ENCODE results near the gene CHRNB4.

The CHRNB4 gene

GRCh38 chr15:78668987-78669386 lies 28.0 kb upstream of the CHRNB4 start:
- DNase-seq, result no peak

GRCh38 chr15:78667578-78668236 lies 26.7 kb upstream of the CHRNB4 start:
- DNase-seq, result no peak

- DNase-seq, result no peak
Measured at GRCh38 chr15:78666010-78666409, 25.0 kb upstream of the CHRNB4 start.

- DNase-seq, result no peak
Measured at GRCh38 chr15:78663703-78664102, 22.7 kb upstream of the CHRNB4 start.

- no peak for DNase-seq
Measured at GRCh38 chr15:78662028-78662427, 21.0 kb upstream of the CHRNB4 start.

GRCh38 chr15:78661001-78661400 lies 20.0 kb upstream of the CHRNB4 start:
- no peak for DNase-seq

GRCh38 chr15:78660584-78660983 lies 19.6 kb upstream of the CHRNB4 start:
- no peak for DNase-seq

- no peak for DNase-seq
Measured at GRCh38 chr15:78658823-78659222, 17.8 kb upstream of the CHRNB4 start.

GRCh38 chr15:78654272-78654671 lies 13.3 kb upstream of the CHRNB4 start:
- DNase-seq, result no peak

- no peak for DNase-seq
Measured at GRCh38 chr15:78651930-78652615, 11.1 kb upstream of the CHRNB4 start.

- no peak for DNase-seq
Measured at GRCh38 chr15:78651007-78651406, 10.0 kb upstream of the CHRNB4 start.

- no peak for DNase-seq
Measured at GRCh38 chr15:78650022-78650421, 9.0 kb upstream of the CHRNB4 start.

GRCh38 chr15:78645009-78645408 lies 4.0 kb upstream of the CHRNB4 start:
- no peak for DNase-seq

- no peak for DNase-seq
Measured at GRCh38 chr15:78642331-78642730, 1.3 kb upstream of the CHRNB4 start.

GRCh38 chr15:78641749-78642275 lies 802 bp upstream of the CHRNB4 start:
- no peak for DNase-seq

GRCh38 chr15:78640527-78641101 lies 396 bp downstream of the CHRNB4 start:
- DNase-seq, result no peak

GRCh38 chr15:78638658-78639314 lies 2.2 kb downstream of the CHRNB4 start:
- DNase-seq, result no peak

GRCh38 chr15:78637776-78638435 lies 3.1 kb downstream of the CHRNB4 start:
- no peak for DNase-seq

GRCh38 chr15:78636378-78636859 lies 4.6 kb downstream of the CHRNB4 start:
- DNase-seq, result no peak

GRCh38 chr15:78635346-78635745 lies 5.7 kb downstream of the CHRNB4 start:
- no peak for DNase-seq

- no peak for DNase-seq
Measured at GRCh38 chr15:78634210-78635145, 6.5 kb downstream of the CHRNB4 start.

- DNase-seq, result no peak
Measured at GRCh38 chr15:78633348-78633747, 7.7 kb downstream of the CHRNB4 start.

Measured in NCI-H1048 (cell line).